Posterior cingulate gyrus (tissue), 11 donors: ENCODE data around the gene LCLAT1.
A peak's percentile ranks its signal among the peaks of the same experiment; 100 is the strongest.
"Not testable (repeated sequence)": the region's sequence is repeated elsewhere in the genome, so short reads cannot be mapped to it uniquely, and the experiment has no call there.

Source experiments
- DNase-seq, 10 donors: peaks; one replicate each; pipeline versions ENCODE4 v3.0.0 to v3.0.0-alpha.2; 2020 to 2021; ENCODE audit warnings: mixed read lengths in 3 of 10
- intact Hi-C: fragments of 100-400 bp; cut with DNase I; formaldehyde crosslinking; loops from one replicate; pipeline ENCODE4 v1.15.1; 2023

Gene LCLAT1

GRCh38 chr2:30629866-30630265 is 182.8 kb downstream of the LCLAT1 start:
- DNase-seq: no peak
- intact Hi-C loops: no loop called here

GRCh38 chr2:30631051-30631671 is 184.1 kb downstream of the LCLAT1 start:
- intact Hi-C loops: no loop called here
- no peak for DNase-seq

GRCh38 chr2:30633039-30633438 is 186.0 kb downstream of the LCLAT1 start:
- no peak for DNase-seq
- intact Hi-C loops: no loop called here

GRCh38 chr2:30636311-30636710 is 189.3 kb downstream of the LCLAT1 start:
- intact Hi-C loops: no loop called here
- no peak for DNase-seq

- no peak for DNase-seq
- intact Hi-C loops: no loop called here
These were observed 192.8 kb downstream of the LCLAT1 start for GRCh38 chr2:30639836-30640235.

GRCh38 chr2:30641765-30642345 is 194.8 kb downstream of the LCLAT1 start:
- DNase-seq: no peak
- intact Hi-C loops: no loop called here

GRCh38 chr2:30643013-30643412 is 196.0 kb downstream of the LCLAT1 start:
- not testable (repeated sequence) for DNase-seq

GRCh38 chr2:30643674-30644073 is 196.6 kb downstream of the LCLAT1 start:
- intact Hi-C loops: no loop called here
- DNase-seq: no peak

More at GRCh38 chr2:30643013-30643412, 196.0 kb downstream of the LCLAT1 start:
- intact Hi-C loops: not testable (repeated sequence)

- intact Hi-C loops: no loop called here
- no peak for DNase-seq
These were observed 198.2 kb downstream of the LCLAT1 start for GRCh38 chr2:30645081-30645744.

GRCh38 chr2:30645745-30646119 is 198.7 kb downstream of the LCLAT1 start:
- DNase-seq: no peak
- intact Hi-C loops: no loop called here

GRCh38 chr2:30647752-30648457 is 200.9 kb downstream of the LCLAT1 start:
- no peak for DNase-seq
- intact Hi-C loops: no loop called here

- intact Hi-C loops: no loop called here
- peak in 5 of 10 donors; percentile 24 to 92 (median 83) for DNase-seq
These were observed 202.2 kb downstream of the LCLAT1 start for GRCh38 chr2:30649278-30649677.

GRCh38 chr2:30649828-30650227 is 202.8 kb downstream of the LCLAT1 start:
- no peak for DNase-seq
- intact Hi-C loops: no loop called here

- intact Hi-C loops: no loop called here
- DNase-seq: no peak
These were observed 205.3 kb downstream of the LCLAT1 start for GRCh38 chr2:30652271-30652915.

- no peak for DNase-seq
- intact Hi-C loops: no loop called here
These were observed 206.8 kb downstream of the LCLAT1 start for GRCh38 chr2:30653847-30654246.

- intact Hi-C loops: no loop called here
- no peak for DNase-seq
These were observed 207.4 kb downstream of the LCLAT1 start for GRCh38 chr2:30654404-30654803.

- intact Hi-C loops: no loop called here
- DNase-seq: no peak
These were observed 208.2 kb downstream of the LCLAT1 start for GRCh38 chr2:30655211-30655610.

- DNase-seq: no peak
- intact Hi-C loops: no loop called here
These were observed 208.6 kb downstream of the LCLAT1 start for GRCh38 chr2:30655660-30656059.

- intact Hi-C loops: no loop called here
These were observed 209.0 kb downstream of the LCLAT1 start for GRCh38 chr2:30656079-30656478.

GRCh38 chr2:30661173-30662107 is 214.4 kb downstream of the LCLAT1 start:
- intact Hi-C loops: no loop called here

More at GRCh38 chr2:30656079-30656478, 209.0 kb downstream of the LCLAT1 start:
- DNase-seq: no peak

More at GRCh38 chr2:30661173-30662107, 214.4 kb downstream of the LCLAT1 start:
- no peak for DNase-seq
